ENCODE results near the gene MAGED2. TPM values are rescaled to one million over a fixed set of nuclear protein-coding genes. Genes with fewer than 3 reads are reported as not detected.

MAGED2 gene
- total and polyA plus RNA-seq, 2 experiments from 2014 or later: 509 to 612 TPM

DNA sequence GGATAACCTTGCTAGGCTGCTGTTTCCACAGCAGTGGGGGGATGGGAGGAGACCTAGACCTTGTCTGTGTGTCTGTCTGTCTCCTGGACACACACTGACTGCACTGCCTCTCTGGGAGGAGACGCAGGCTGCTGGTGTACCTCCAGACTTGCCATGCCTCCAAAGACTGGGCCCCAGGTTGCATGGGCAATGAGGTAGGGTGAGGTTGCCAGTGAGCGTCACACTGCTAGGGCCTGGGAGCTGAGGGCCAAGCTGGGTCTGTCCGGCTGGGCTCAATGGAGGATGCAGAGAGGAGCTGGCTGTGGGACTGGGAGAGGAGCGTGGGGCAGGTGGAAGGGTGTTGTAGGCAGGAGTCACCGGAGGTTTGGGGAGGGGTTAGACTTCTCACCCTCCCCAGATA, 16.6 kb downstream of the MAGED2 start:
- no peak for TF ChIP-seq EZH2phosphoT487 (IDR thresholded peaks at IDR 0.05; ENCODE audit: low read depth, severe bottlenecking, unreplicated experiment)
- no peak for TF ChIP-seq EZH2 (IDR thresholded peaks at IDR 0.05; ENCODE audit: borderline replicate concordance)
- TF ChIP-seq, protein P1, sequence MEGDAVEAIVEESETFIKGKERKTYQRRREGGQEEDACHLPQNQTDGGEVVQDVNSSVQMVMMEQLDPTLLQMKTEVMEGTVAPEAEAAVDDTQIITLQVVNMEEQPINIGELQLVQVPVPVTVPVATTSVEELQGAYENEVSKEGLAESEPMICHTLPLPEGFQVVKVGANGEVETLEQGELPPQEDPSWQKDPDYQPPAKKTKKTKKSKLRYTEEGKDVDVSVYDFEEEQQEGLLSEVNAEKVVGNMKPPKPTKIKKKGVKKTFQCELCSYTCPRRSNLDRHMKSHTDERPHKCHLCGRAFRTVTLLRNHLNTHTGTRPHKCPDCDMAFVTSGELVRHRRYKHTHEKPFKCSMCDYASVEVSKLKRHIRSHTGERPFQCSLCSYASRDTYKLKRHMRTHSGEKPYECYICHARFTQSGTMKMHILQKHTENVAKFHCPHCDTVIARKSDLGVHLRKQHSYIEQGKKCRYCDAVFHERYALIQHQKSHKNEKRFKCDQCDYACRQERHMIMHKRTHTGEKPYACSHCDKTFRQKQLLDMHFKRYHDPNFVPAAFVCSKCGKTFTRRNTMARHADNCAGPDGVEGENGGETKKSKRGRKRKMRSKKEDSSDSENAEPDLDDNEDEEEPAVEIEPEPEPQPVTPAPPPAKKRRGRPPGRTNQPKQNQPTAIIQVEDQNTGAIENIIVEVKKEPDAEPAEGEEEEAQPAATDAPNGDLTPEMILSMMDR (IDR thresholded peaks at IDR 0.05; ENCODE audit: poor library complexity): no peak
- H3K9me3 ChIP-seq (ENCODE audit: low read depth): no peaks in the 10 kb centered on the region
- no peaks in the 10 kb centered on the region for H3K4me1 ChIP-seq (ENCODE audit: insufficient read depth)
- no peaks in the 10 kb centered on the region for H3K9me2 ChIP-seq (replicated peaks; ENCODE audit: insufficient read depth)
- no peak for DNase-seq (ENCODE audit: low spot score)
- no peak overlapping the region for H3K4me3 ChIP-seq
- no peaks in the 10 kb centered on the region for H3K36me3 ChIP-seq (replicated peaks; ENCODE audit: insufficient read depth, low read depth)
- H2AFZ ChIP-seq: no peak overlapping the region
- H3K27me3 ChIP-seq: no peaks in the 10 kb centered on the region
- H3K4me2 ChIP-seq: no peak overlapping the region
- H3K79me2 ChIP-seq: no peaks in the 10 kb centered on the region
- H3K27ac ChIP-seq: no peak overlapping the region
- H4K20me1 ChIP-seq (ENCODE audit: insufficient read depth, poor library complexity, severe bottlenecking): no peaks in the 10 kb centered on the region
- WGBS (ENCODE audit: low lambda C conversion rate, missing lambda C conversion rate): 85% methylated on average over 5 of the region's 5 CpGs

DNA sequence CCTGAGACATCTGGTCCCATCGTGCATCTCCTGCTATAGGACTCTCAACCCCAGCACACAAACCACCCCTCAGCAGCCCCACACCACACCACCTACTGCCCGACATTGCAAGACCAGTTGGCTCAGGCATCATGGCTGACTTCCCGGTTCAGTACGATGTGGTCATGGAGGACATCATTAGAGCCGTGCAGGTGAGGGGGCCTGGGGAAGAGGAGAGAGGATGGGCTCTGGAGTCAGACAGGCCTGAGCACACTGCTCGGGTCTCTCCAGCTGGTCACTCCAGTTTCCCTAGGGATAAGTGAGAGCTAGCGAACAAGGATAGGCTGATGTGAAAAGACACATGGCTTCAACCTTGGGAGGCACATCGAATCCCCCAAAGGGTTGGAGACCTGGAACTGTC, 17.2 kb downstream of the MAGED2 start:
- H3K27me3 ChIP-seq: no peaks in the 10 kb centered on the region
- H4K20me1 ChIP-seq (ENCODE audit: insufficient read depth, poor library complexity, severe bottlenecking): no peaks in the 10 kb centered on the region
- no peak overlapping the region for H2AFZ ChIP-seq
- 94% methylated on average over 8 of the region's 8 CpGs for WGBS (ENCODE audit: low lambda C conversion rate, missing lambda C conversion rate)
- H3K4me1 ChIP-seq (ENCODE audit: insufficient read depth): no peaks in the 10 kb centered on the region
- H3K9me2 ChIP-seq (replicated peaks; ENCODE audit: insufficient read depth): no peaks in the 10 kb centered on the region
- no peak for TF ChIP-seq EZH2phosphoT487 (IDR thresholded peaks at IDR 0.05; ENCODE audit: low read depth, severe bottlenecking, unreplicated experiment)
- no peak for TF ChIP-seq EZH2 (IDR thresholded peaks at IDR 0.05; ENCODE audit: borderline replicate concordance)
- TF ChIP-seq, protein P1 (IDR thresholded peaks at IDR 0.05; ENCODE audit: poor library complexity): no peak
- no peak for DNase-seq (ENCODE audit: low spot score)
- no peaks in the 10 kb centered on the region for H3K79me2 ChIP-seq
- no peaks in the 10 kb centered on the region for H3K36me3 ChIP-seq (replicated peaks; ENCODE audit: insufficient read depth, low read depth)
- H3K4me2 ChIP-seq: no peak overlapping the region
- H3K27ac ChIP-seq: no peak overlapping the region
- H3K4me3 ChIP-seq: no peak overlapping the region
- no peaks in the 10 kb centered on the region for H3K9me3 ChIP-seq (ENCODE audit: low read depth)

DNA sequence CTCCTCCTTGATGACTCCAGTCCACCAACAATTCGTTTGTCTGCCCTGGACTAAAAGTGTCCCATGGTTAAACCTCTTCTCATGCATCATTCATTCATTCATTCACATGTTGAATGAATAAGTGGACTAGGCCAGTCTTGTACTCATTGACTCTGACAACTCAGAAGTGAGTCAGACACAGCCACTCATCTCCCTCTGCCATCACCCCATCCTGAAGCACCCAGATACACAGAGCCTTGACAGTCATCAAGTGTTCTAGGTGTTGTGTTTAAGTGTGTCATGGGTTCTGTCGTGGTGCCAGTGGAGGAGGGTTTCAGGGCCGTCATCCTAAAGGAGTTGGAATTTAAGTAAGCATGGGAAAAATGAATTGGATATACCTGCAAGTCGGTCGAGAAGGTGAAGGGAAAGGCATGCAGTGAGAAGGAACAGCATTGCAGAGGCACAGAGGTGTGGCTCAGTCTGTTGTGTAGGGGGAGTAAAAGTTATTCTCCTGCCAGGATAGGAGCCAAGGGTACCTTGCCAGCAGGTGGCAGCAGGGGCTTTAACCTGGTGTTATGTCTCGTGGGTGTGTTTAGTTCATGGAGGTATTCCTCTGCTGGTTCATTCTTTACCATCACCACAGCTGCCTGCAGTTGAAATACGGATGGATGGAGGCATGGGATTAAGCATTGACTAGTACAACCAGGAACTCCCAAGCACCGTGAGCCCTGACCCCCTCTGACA, 18.3 kb downstream of the MAGED2 start:
- no peak overlapping the region for H3K4me2 ChIP-seq
- 73% methylated on average over 8 of the region's 8 CpGs for WGBS (ENCODE audit: low lambda C conversion rate, missing lambda C conversion rate)
- no peak overlapping the region for H2AFZ ChIP-seq
- H3K9me3 ChIP-seq (ENCODE audit: low read depth): no peaks in the 10 kb centered on the region
- no peaks in the 10 kb centered on the region for H3K27me3 ChIP-seq
- H3K27ac ChIP-seq: no peak overlapping the region
- TF ChIP-seq, protein P1 (IDR thresholded peaks at IDR 0.05; ENCODE audit: poor library complexity): no peak
- TF ChIP-seq EZH2phosphoT487 (IDR thresholded peaks at IDR 0.05; ENCODE audit: low read depth, severe bottlenecking, unreplicated experiment) (no peak), EZH2 (IDR thresholded peaks at IDR 0.05; ENCODE audit: borderline replicate concordance) (no peak)
- H3K9me2 ChIP-seq (replicated peaks; ENCODE audit: insufficient read depth): no peaks in the 10 kb centered on the region
- H3K4me1 ChIP-seq (ENCODE audit: insufficient read depth): no peaks in the 10 kb centered on the region
- no peak overlapping the region for H3K4me3 ChIP-seq
- H4K20me1 ChIP-seq (ENCODE audit: insufficient read depth, poor library complexity, severe bottlenecking): no peaks in the 10 kb centered on the region
- H3K36me3 ChIP-seq (replicated peaks; ENCODE audit: insufficient read depth, low read depth): no peaks in the 10 kb centered on the region
- no peak for DNase-seq (ENCODE audit: low spot score)
- no peaks in the 10 kb centered on the region for H3K79me2 ChIP-seq

Data from hepatocyte (in vitro differentiated cells).